Activated T-helper 1 cell treated with anti-CD3 and anti-CD28 coated beads, Interleukin-12 subunit alpha, Interleukin-12 subunit beta, Interleukin-2, Interleukin-4 antibody, amounts not matched to agents 30 ng/mL and 10 ng/mL and 1 ng/mL, durations not matched to agents 14 hours and 24 hours and 36 hours (primary cell): ENCODE results near the gene TALDO1. TPM values are rescaled to one million over a fixed set of nuclear protein-coding genes. Genes with fewer than 3 reads are reported as not detected.

ENCODE experiments used
- DNase-seq: peaks from one replicate; pipeline ENCODE4 v3.0.0; 2021; ENCODE audit warnings: low spot score
- H3K27ac Mint-ChIP-seq: one replicate; pipeline ENCODE4 v1.8.0; 2021; ENCODE audit warnings: mild to moderate bottlenecking, mixed read lengths
- H3K27me3 Mint-ChIP-seq: one replicate; pipeline ENCODE4 v1.8.0; 2022; ENCODE audit warnings: mild to moderate bottlenecking, moderate library complexity, mixed read lengths; ENCODE audit not compliant: insufficient read depth
- H3K36me3 Mint-ChIP-seq: one replicate; pipeline ENCODE4 v1.8.0; 2021; ENCODE audit warnings: low read depth, mixed read lengths
- H3K4me1 Mint-ChIP-seq: one replicate; pipeline ENCODE4 v1.8.0; 2021; ENCODE audit warnings: low read depth, mixed read lengths
- H3K4me3 Mint-ChIP-seq: one replicate; pipeline ENCODE4 v1.8.0; 2021; ENCODE audit warnings: mild to moderate bottlenecking, moderate library complexity, mixed read lengths
- H3K9me3 Mint-ChIP-seq: one replicate; pipeline ENCODE4 v1.8.0; 2021; ENCODE audit warnings: mixed read lengths
- intact Hi-C: fragments of 100-400 bp; cut with micrococcal nuclease; formaldehyde crosslinking; loops from one replicate; pipeline ENCODE4 v1.15.1; 2024
- total RNA-seq: library from RNA; stranded (reverse); gene quantifications from 2 replicates; pipeline ENCODE4 v1.2.3, GENCODE V29; 2022

TALDO1 gene
- total RNA-seq, 1 donor from 2014 or later = 269 TPM

GRCh38 chr11:705646-706438 lies 41.4 kb upstream of the TALDO1 start, which contains the start of gene EPS8L2:
EPS8L2 (plus strand) TSS chr11:706231; CDS start chr11:709408, 3,177 bp downstream.
- peaks cover 9% of the 10 kb centered on the region for H3K27me3 Mint-ChIP-seq
- no peaks in the 10 kb centered on the region for H3K9me3 Mint-ChIP-seq
- H3K27ac Mint-ChIP-seq = peak within 1 kb of the TSS; percentile 29
- intact Hi-C loops = no loop called here
- H3K4me1 Mint-ChIP-seq = no peaks in the 10 kb centered on the region
- no peak for DNase-seq
- H3K4me3 Mint-ChIP-seq = no peak within 1 kb of the TSS
- H3K36me3 Mint-ChIP-seq = no peaks in the 10 kb centered on the region

GRCh38 chr11:706439-706956 lies 40.8 kb upstream of the TALDO1 start:
- DNase-seq = no peak
- Mint-ChIP-seq H3K4me1 (no peaks in the 10 kb centered on the region), H3K27me3 (peaks cover 12% of the 10 kb centered on the region), H3K27ac (no peak overlapping the region), H3K9me3 (no peaks in the 10 kb centered on the region), H3K36me3 (no peaks in the 10 kb centered on the region), H3K4me3 (no peak overlapping the region)
- intact Hi-C loops = no loop called here

DNA sequence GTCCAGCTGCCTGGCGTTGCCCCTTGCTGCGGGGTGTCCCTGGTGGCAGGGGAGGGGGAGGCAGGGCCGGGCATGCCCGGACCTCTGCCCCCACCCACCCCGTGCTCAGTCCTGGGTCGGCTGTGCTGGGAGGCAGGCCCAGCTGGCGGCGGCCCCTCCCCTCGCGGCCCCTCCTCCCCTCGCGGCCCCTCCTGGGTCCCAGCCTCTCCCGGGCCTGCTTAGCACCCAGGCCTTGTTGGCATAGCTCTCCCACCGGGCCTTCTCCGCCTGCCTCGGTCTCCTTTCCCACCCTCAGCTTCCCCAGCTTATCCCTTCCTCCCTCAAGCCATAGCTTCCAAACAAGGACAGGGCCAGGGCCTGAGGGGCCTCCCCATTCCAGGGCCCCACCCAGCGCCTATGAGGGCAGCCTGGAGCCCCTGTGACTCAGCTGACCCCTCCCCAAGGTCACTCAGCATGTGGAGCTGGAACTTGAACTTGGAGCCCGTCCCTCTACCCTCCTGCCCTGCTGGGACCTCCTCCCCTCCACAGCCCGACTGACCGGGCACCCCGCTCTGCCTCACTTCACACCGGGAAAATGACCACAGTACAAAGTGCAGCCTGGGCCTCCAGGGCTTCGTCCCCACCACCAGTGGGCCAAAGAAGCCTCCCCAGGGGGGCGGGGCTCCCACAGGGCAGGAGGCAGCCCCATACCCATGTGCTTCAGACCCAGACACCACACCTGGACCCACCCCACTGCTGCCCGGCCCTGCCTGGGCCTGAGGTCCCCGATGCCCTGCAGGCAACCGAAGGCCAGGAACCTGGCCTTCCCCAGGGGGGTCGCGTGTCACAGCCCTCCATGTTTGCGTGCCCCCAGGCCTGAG lies 40.1 kb upstream of the TALDO1 start:
- no peaks in the 10 kb centered on the region for H3K4me1 Mint-ChIP-seq
- H3K9me3 Mint-ChIP-seq = no peaks in the 10 kb centered on the region
- H3K27ac Mint-ChIP-seq = no peak overlapping the region
- H3K27me3 Mint-ChIP-seq = peaks cover 12% of the 10 kb centered on the region
- DNase-seq = no peak
- no peaks in the 10 kb centered on the region for H3K36me3 Mint-ChIP-seq
- H3K4me3 Mint-ChIP-seq = no peak overlapping the region
- intact Hi-C loops = no loop called here

DNA sequence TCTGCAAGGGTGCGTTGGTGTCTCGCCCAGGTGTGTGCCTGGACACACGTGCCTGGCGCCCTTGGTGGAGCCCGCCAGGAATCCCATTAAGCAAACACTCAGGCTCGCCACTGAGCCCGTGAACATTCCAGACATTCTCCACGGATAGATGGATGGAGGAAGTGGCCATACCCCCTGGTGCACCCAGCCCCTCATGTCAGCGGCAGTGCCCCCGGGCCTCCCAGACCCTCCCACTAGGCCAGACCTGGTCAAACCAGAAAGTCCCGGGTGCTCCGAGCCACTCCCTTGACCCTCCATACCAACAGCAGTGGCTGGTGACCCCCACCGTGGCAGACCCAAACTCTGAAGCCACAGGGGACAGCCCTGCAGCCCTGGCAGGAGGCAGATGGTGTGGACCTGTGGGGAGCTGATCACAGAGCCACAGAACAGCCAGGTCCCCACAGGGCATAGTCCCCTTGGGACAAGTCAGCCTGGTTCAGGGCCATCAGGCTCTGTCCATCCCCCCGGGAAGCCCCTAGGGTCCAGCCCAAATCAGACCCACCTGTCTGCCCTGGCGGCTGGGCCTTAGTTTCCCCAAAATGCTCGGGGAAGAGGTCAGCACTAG lies 39.3 kb upstream of the TALDO1 start:
- intact Hi-C loops = no loop called here
- Mint-ChIP-seq H3K4me1 (no peaks in the 10 kb centered on the region), H3K9me3 (no peaks in the 10 kb centered on the region), H3K27ac (no peak overlapping the region), H3K36me3 (no peaks in the 10 kb centered on the region), H3K27me3 (peaks cover 12% of the 10 kb centered on the region), H3K4me3 (no peak overlapping the region)
- DNase-seq = no peak

DNA sequence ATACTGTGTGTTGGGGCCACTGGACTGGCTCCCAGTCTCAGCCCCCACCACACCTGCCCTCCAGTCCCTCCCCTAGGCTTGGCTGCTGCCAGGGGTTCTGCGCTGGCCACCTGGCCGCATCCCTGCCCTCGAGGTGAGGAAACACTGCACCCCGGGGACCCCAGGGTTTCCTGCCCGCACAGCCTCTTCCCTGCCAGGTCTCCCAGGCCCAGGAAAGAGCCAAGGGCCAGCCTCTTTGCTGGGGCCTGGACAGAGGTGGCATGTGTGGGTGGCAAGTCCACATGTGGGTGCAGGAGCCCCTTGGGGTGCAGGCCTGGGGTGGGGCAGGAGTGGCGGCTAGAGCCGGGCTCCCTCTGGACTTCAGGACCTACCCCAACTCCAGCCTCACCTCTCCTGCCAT lies 38.8 kb upstream of the TALDO1 start:
- intact Hi-C loops = no loop called here
- Mint-ChIP-seq H3K36me3 (no peaks in the 10 kb centered on the region), H3K4me3 (no peak overlapping the region), H3K27ac (no peak overlapping the region), H3K27me3 (peaks cover 12% of the 10 kb centered on the region), H3K9me3 (no peaks in the 10 kb centered on the region), H3K4me1 (no peaks in the 10 kb centered on the region)
- no peak for DNase-seq

GRCh38 chr11:709109-709997 lies 37.9 kb upstream of the TALDO1 start:
- no peak overlapping the region for H3K4me3 Mint-ChIP-seq
- H3K9me3 Mint-ChIP-seq = no peaks in the 10 kb centered on the region
- H3K27me3 Mint-ChIP-seq = peaks cover 12% of the 10 kb centered on the region
- no peaks in the 10 kb centered on the region for H3K4me1 Mint-ChIP-seq
- H3K36me3 Mint-ChIP-seq = no peaks in the 10 kb centered on the region
- H3K27ac Mint-ChIP-seq = no peak overlapping the region
- DNase-seq = no peak
- intact Hi-C loops = no loop called here

DNA sequence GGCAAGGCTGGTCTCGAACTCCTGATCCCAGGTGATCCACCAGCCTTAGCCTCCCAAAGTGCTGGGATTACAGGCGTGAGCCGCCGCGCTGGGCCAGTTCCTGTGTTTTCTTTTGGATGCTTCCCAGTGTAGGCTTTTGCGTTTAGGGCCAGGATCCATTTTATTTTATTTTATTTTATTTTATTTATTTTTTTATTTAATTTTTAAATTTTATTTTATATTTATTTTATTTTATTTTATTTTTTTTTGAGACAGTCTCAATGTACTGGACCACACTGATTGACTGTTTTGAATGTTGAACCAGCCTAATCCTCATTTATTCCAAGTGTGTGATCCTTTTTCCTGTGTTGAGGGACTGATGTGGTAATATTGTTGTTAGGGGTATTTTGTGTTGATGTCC lies 32.8 kb upstream of the TALDO1 start:
- peaks cover 29% of the 10 kb centered on the region for H3K27me3 Mint-ChIP-seq
- H3K27ac Mint-ChIP-seq = no peak overlapping the region
- H3K4me1 Mint-ChIP-seq = no peaks in the 10 kb centered on the region
- H3K9me3 Mint-ChIP-seq = no peaks in the 10 kb centered on the region
- H3K36me3 Mint-ChIP-seq = peaks cover under 1% of the 10 kb centered on the region
- no peak for DNase-seq
- H3K4me3 Mint-ChIP-seq = no peak overlapping the region
- intact Hi-C loops = no loop called here

GRCh38 chr11:719214-720016 lies 27.8 kb upstream of the TALDO1 start:
- H3K4me1 Mint-ChIP-seq = peaks cover 8% of the 10 kb centered on the region
- H3K27me3 Mint-ChIP-seq = peaks cover 39% of the 10 kb centered on the region
- intact Hi-C loops = loop anchor here (5.0 to 10.0 kb wide), 2 partner anchors 182 to 275 kb away; partner anchors contain the start of genes ANO9, HRAS and LRRC56
- H3K27ac Mint-ChIP-seq = no peak overlapping the region
- no peak for DNase-seq
- no peaks in the 10 kb centered on the region for H3K9me3 Mint-ChIP-seq
- H3K36me3 Mint-ChIP-seq = peaks cover 3% of the 10 kb centered on the region
- H3K4me3 Mint-ChIP-seq = peak overlapping the region; percentile 53

GRCh38 chr11:720017-720641 lies 27.1 kb upstream of the TALDO1 start:
- peak overlapping the region; percentile 53 for H3K4me3 Mint-ChIP-seq
- no peak for DNase-seq
- H3K4me1 Mint-ChIP-seq = peaks cover 8% of the 10 kb centered on the region
- no peak overlapping the region for H3K27ac Mint-ChIP-seq
- peaks cover 3% of the 10 kb centered on the region for H3K36me3 Mint-ChIP-seq
- no peaks in the 10 kb centered on the region for H3K9me3 Mint-ChIP-seq
- peaks cover 37% of the 10 kb centered on the region for H3K27me3 Mint-ChIP-seq
- intact Hi-C loops = loop anchor here (5.0 to 10.0 kb wide), 2 partner anchors 183 to 275 kb away; partner anchors contain the start of genes ANO9, HRAS and LRRC56

DNA sequence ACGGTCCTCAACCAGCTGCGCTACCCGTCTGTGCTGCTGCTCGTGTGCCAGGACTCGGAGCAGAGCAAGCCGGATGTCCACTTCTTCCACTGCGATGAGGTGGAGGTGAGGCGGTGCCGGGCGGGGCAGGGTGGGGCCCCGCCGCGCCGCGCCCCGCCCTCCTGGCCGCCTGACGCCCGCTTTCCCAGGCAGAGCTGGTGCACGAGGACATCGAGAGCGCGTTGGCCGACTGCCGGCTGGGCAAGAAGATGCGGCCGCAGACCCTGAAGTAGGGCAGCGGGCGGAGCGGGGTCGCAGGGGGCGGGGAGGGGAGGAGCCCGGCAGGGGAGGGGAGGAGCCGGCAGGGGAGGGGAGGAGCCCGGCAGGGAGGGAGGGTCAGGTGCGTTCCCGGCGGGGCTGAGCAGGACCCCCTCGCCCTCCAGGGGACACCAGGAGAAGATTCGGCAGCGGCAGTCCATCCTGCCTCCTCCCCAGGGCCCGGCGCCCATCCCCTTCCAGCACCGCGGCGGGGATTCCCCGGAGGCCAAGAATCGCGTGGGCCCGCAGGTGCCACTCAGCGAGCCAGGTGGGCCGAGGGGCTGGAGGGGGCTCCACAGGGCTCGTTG lies 26.5 kb upstream of the TALDO1 start:
- intact Hi-C loops = loop anchor here (5.0 to 10.0 kb wide), 2 partner anchors 183 to 276 kb away; partner anchors contain the start of genes ANO9, HRAS and LRRC56
- Mint-ChIP-seq H3K4me3 (peak overlapping the region; percentile 39), H3K4me1 (peaks cover 8% of the 10 kb centered on the region), H3K36me3 (peaks cover 3% of the 10 kb centered on the region), H3K9me3 (no peaks in the 10 kb centered on the region), H3K27ac (no peak overlapping the region), H3K27me3 (peaks cover 34% of the 10 kb centered on the region)
- DNase-seq = no peak
